H1 (cell line): ENCODE data around the gene CAMK2A. TPM values are rescaled to one million over a fixed set of nuclear protein-coding genes. Genes with fewer than 3 reads are reported as not detected.

Experiments
- ATF2 ChIP-seq: IDR thresholded peaks from 2 replicates; pipeline ENCODE4 v1.6.1; 2012; ENCODE audit warnings: low read length, inconsistent platforms
- PHF8 ChIP-seq: fragments of 200-600 bp; sonication (generic); conservative IDR thresholded peaks from 2 replicates; pipeline ENCODE4 v1.7.1; 2012; ENCODE audit warnings: low read depth, mild to moderate bottlenecking, inconsistent platforms, low read length, moderate library complexity
- polyA plus RNA-seq, 7 experiments: library from polyadenylated mRNA; depleted of rRNA in 3 of 7; stranded (reverse) in 5 of 7; unstranded in 2 of 7; fragments of >200 nt in 5 of 7; fragments of 200-250 nt in 2 of 7; gene quantifications; 1 replicate in 5 of 7; 2 replicates in 1 of 7; 4 replicates in 1 of 7; pipeline versions ENCODE4 v1.2.1 to v1.2.3, GENCODE V29; 2011 to 2013; ENCODE audit warnings: missing spikeins in 2 of 7, mixed read lengths in 2 of 7
- total RNA-seq: library from RNA; stranded (reverse); fragmentation: NEBNext Ultra II Directional; extraction: Animal tissue kit (Norgen Biotek cat#: 25700); gene quantifications from 2 replicates; pipeline ENCODE4 v1.2.1, GENCODE V29; 2021

The CAMK2A gene
- total and polyA plus RNA-seq, 2 of the 8 experiments (the other 6 are each of a cell fraction or from before 2014, with no cell fraction given): 0.20 to 0.28 TPM

GRCh38 chr5:150328515-150328914 lies 38.9 kb upstream of the CAMK2A start (continued):
- no peak for TF ChIP-seq PHF8
- TF ChIP-seq ATF2: no peak
